Upper lobe of right lung (tissue), 1 donor: ENCODE results near the gene SERPIND1. TPM values are rescaled to one million over a fixed set of nuclear protein-coding genes. Genes with fewer than 3 reads are reported as not detected.
A peak's percentile ranks its signal among the peaks of the same experiment; 100 is the strongest.

Experiments used
- ATAC-seq: fragments of 200-7000 bp; cut with Tn5 transposase; one replicate; pipeline ENCODE4 v1.9.1; 2020; ENCODE audit warnings: mild to moderate bottlenecking, moderate library complexity
- DNase-seq: peaks from one replicate; pipeline ENCODE4 v3.0.0-alpha.2; 2020
- H3K27ac ChIP-seq: fragments of 200-600 bp; one replicate; pipeline ENCODE4 v1.8.0; 2022
- H3K27me3 ChIP-seq: fragments of 200-600 bp; one replicate; pipeline ENCODE4 v1.8.0; 2022; ENCODE audit warnings: mild to moderate bottlenecking
- H3K36me3 ChIP-seq: fragments of 200-600 bp; one replicate; pipeline ENCODE4 v1.8.0; 2022
- H3K4me1 ChIP-seq: fragments of 200-600 bp; one replicate; pipeline ENCODE4 v1.8.0; 2022
- H3K4me3 ChIP-seq: fragments of 200-600 bp; one replicate; pipeline ENCODE4 v1.8.0; 2022; ENCODE audit warnings: mild to moderate bottlenecking
- H3K9me3 ChIP-seq: fragments of 200-600 bp; one replicate; pipeline ENCODE4 v1.8.0; 2022
- CTCF ChIP-seq: fragments of 200-600 bp; IDR thresholded peaks from one replicate; pipeline ENCODE4 v1.8.0; 2022; ENCODE audit warnings: antibody characterized with exemption
- intact Hi-C: fragments of 100-400 bp; cut with DNase I; formaldehyde crosslinking; loops from one replicate; pipeline ENCODE4 v1.11.0; 2022
- total RNA-seq: library from RNA; stranded (reverse); fragmentation: NEBNext Ultra II Directional; extraction: Animal tissue kit (Norgen Biotek cat#: 25700); gene quantifications from one replicate; pipeline ENCODE4 v1.2.1, GENCODE V29; 2021
- donor health status: DM: no; HTN: yes; CAD: no; lungs with severe emphysema.

Gene SERPIND1
- total RNA-seq, 1 donor from 2014 or later = 0.58 TPM

- DNase-seq (no peak), ATAC-seq (peak; percentile 50)
- TF ChIP-seq CTCF = no peak
- no peaks in the 10 kb centered on the region for H3K9me3 ChIP-seq
- H3K27me3 ChIP-seq = no peaks in the 10 kb centered on the region
- intact Hi-C loops = no loop called here
- no peak overlapping the region for H3K4me3 ChIP-seq
- peak overlapping the region; percentile 59 for H3K27ac ChIP-seq
- peaks cover 25% of the 10 kb centered on the region for H3K4me1 ChIP-seq
- H3K36me3 ChIP-seq = peaks cover 77% of the 10 kb centered on the region
These were observed 24.5 kb upstream of the SERPIND1 start for GRCh38 chr22:20749453-20749852.

- Histone ChIP-seq H3K27me3 (no peaks in the 10 kb centered on the region), H3K4me1 (peaks cover 25% of the 10 kb centered on the region), H3K36me3 (peaks cover 66% of the 10 kb centered on the region), H3K9me3 (no peaks in the 10 kb centered on the region), H3K4me3 (no peak overlapping the region), H3K27ac (peak overlapping the region; percentile 30)
- no peak for TF ChIP-seq CTCF
- ATAC-seq (peak; percentile 61), DNase-seq (peak; percentile 77)
- intact Hi-C loops = no loop called here
These were observed 23.3 kb upstream of the SERPIND1 start for GRCh38 chr22:20750461-20751184.

- peaks cover 25% of the 10 kb centered on the region for H3K4me1 ChIP-seq
- H3K27ac ChIP-seq = peak overlapping the region; percentile 30
- DNase-seq = no peak
- no peaks in the 10 kb centered on the region for H3K27me3 ChIP-seq
- H3K4me3 ChIP-seq = no peak overlapping the region
- intact Hi-C loops = no loop called here
- TF ChIP-seq CTCF = no peak
- peaks cover 62% of the 10 kb centered on the region for H3K36me3 ChIP-seq
- no peaks in the 10 kb centered on the region for H3K9me3 ChIP-seq
- no peak for ATAC-seq
These were observed 22.6 kb upstream of the SERPIND1 start for GRCh38 chr22:20751185-20751851.

- TF ChIP-seq CTCF = no peak
- ATAC-seq (no peak), DNase-seq (no peak)
- H3K9me3 ChIP-seq = no peaks in the 10 kb centered on the region
- peaks cover 58% of the 10 kb centered on the region for H3K36me3 ChIP-seq
- no peaks in the 10 kb centered on the region for H3K27me3 ChIP-seq
- intact Hi-C loops = no loop called here
- no peak overlapping the region for H3K27ac ChIP-seq
- H3K4me3 ChIP-seq = no peak overlapping the region
- H3K4me1 ChIP-seq = peaks cover 25% of the 10 kb centered on the region
These were observed 21.7 kb upstream of the SERPIND1 start for GRCh38 chr22:20752104-20752741.

- Histone ChIP-seq H3K9me3 (no peaks in the 10 kb centered on the region), H3K4me3 (no peak overlapping the region), H3K27ac (no peak overlapping the region), H3K36me3 (peaks cover 53% of the 10 kb centered on the region), H3K4me1 (peaks cover 25% of the 10 kb centered on the region), H3K27me3 (no peaks in the 10 kb centered on the region)
- DNase-seq (no peak), ATAC-seq (no peak)
- intact Hi-C loops = no loop called here
- TF ChIP-seq CTCF = no peak
These were observed 21.0 kb upstream of the SERPIND1 start for GRCh38 chr22:20752873-20753272.
